ENCODE data around the gene B3GAT1. TPM values are rescaled to one million over a fixed set of nuclear protein-coding genes. Genes with fewer than 3 reads are reported as not detected.

B3GAT1 gene
- total and polyA plus RNA-seq, 2 donors (not counting 1 experiment from before 2014, with no cell fraction given), result under 0.01 TPM; not detected in 1

- no peak overlapping the region for H2AFZ ChIP-seq (ENCODE audit: low read length)
- no peak overlapping the region for H3K27ac ChIP-seq (ENCODE audit: insufficient read depth, low read length)
- H4K20me1 ChIP-seq (ENCODE audit: control insufficient read depth, extremely low read depth, insufficient read depth, low read length), result no peaks in the 10 kb centered on the region
- no peak overlapping the region for H3K4me3 ChIP-seq (replicated peaks in 1 of 4; ENCODE audit: control extremely low read depth in 1 of 4, insufficient read depth in 1 of 4, low read depth in 3 of 4, low read length in 4 of 4)
- no peak overlapping the region for H3K4me2 ChIP-seq (ENCODE audit: extremely low read depth, insufficient read depth, low read length)
- H3K27me3 ChIP-seq (ENCODE audit: control insufficient read depth, insufficient read depth, low read length), result no peaks in the 10 kb centered on the region
- no peaks in the 10 kb centered on the region for H3K36me3 ChIP-seq (ENCODE audit: control insufficient read depth, insufficient read depth, low read length)
- TF ChIP-seq CTCF (conservative IDR thresholded peaks at IDR 0.05 in 1 of 2, IDR thresholded peaks at IDR 0.05 in 1 of 2; ENCODE audit: low read depth in 1 of 2, low read length in 2 of 2) (no peak), EZH2 (IDR thresholded peaks at IDR 0.05; ENCODE audit: low read length, missing control alignments) (no peak)
- H3K4me1 ChIP-seq (ENCODE audit: control insufficient read depth, extremely low read depth, insufficient read depth, low read length), result no peaks in the 10 kb centered on the region
- H3K9ac ChIP-seq (ENCODE audit: insufficient read depth, low read length), result no peak overlapping the region
- DNase-seq (ENCODE audit: low read depth in 2 of 2), result no peak
- no peaks in the 10 kb centered on the region for H3K9me3 ChIP-seq (ENCODE audit: control insufficient read depth, insufficient read depth, low read depth, low read length)
- H3K79me2 ChIP-seq (ENCODE audit: control insufficient read depth, insufficient read depth, low read length), result no peaks in the 10 kb centered on the region
Measured at GRCh38 chr11:134340354-134340964, 71.6 kb downstream of the B3GAT1 start.

- H3K4me3 ChIP-seq (replicated peaks in 1 of 4; ENCODE audit: control extremely low read depth in 1 of 4, insufficient read depth in 1 of 4, low read depth in 3 of 4, low read length in 4 of 4), result no peak overlapping the region
- H4K20me1 ChIP-seq (ENCODE audit: control insufficient read depth, extremely low read depth, insufficient read depth, low read length), result no peaks in the 10 kb centered on the region
- no peak overlapping the region for H3K9ac ChIP-seq (ENCODE audit: insufficient read depth, low read length)
- no peak overlapping the region for H3K27ac ChIP-seq (ENCODE audit: insufficient read depth, low read length)
- no peak overlapping the region for H2AFZ ChIP-seq (ENCODE audit: low read length)
- TF ChIP-seq CTCF (conservative IDR thresholded peaks at IDR 0.05 in 1 of 2, IDR thresholded peaks at IDR 0.05 in 1 of 2; ENCODE audit: low read depth in 1 of 2, low read length in 2 of 2), result no peak
- no peak for TF ChIP-seq EZH2 (IDR thresholded peaks at IDR 0.05; ENCODE audit: low read length, missing control alignments)
- H3K27me3 ChIP-seq (ENCODE audit: control insufficient read depth, insufficient read depth, low read length), result no peaks in the 10 kb centered on the region
- no peaks in the 10 kb centered on the region for H3K9me3 ChIP-seq (ENCODE audit: control insufficient read depth, insufficient read depth, low read depth, low read length)
- no peaks in the 10 kb centered on the region for H3K4me1 ChIP-seq (ENCODE audit: control insufficient read depth, extremely low read depth, insufficient read depth, low read length)
- H3K79me2 ChIP-seq (ENCODE audit: control insufficient read depth, insufficient read depth, low read length), result no peaks in the 10 kb centered on the region
- DNase-seq (ENCODE audit: low read depth in 2 of 2), result no peak
- H3K36me3 ChIP-seq (ENCODE audit: control insufficient read depth, insufficient read depth, low read length), result no peaks in the 10 kb centered on the region
- no peak overlapping the region for H3K4me2 ChIP-seq (ENCODE audit: extremely low read depth, insufficient read depth, low read length)
Measured at GRCh38 chr11:134339756-134340155, 72.3 kb downstream of the B3GAT1 start.

GRCh38 chr11:134338654-134339053 lies 73.4 kb downstream of the B3GAT1 start:
- no peak overlapping the region for H2AFZ ChIP-seq (ENCODE audit: low read length)
- no peaks in the 10 kb centered on the region for H3K79me2 ChIP-seq (ENCODE audit: control insufficient read depth, insufficient read depth, low read length)
- no peak for DNase-seq (ENCODE audit: low read depth in 2 of 2)
- H3K4me1 ChIP-seq (ENCODE audit: control insufficient read depth, extremely low read depth, insufficient read depth, low read length), result no peaks in the 10 kb centered on the region
- no peak for TF ChIP-seq EZH2 (IDR thresholded peaks at IDR 0.05; ENCODE audit: low read length, missing control alignments)
- TF ChIP-seq CTCF (conservative IDR thresholded peaks at IDR 0.05 in 1 of 2, IDR thresholded peaks at IDR 0.05 in 1 of 2; ENCODE audit: low read depth in 1 of 2, low read length in 2 of 2), result no peak
- H3K36me3 ChIP-seq (ENCODE audit: control insufficient read depth, insufficient read depth, low read length), result no peaks in the 10 kb centered on the region
- no peak overlapping the region for H3K4me3 ChIP-seq (replicated peaks in 1 of 4; ENCODE audit: control extremely low read depth in 1 of 4, insufficient read depth in 1 of 4, low read depth in 3 of 4, low read length in 4 of 4)
- no peaks in the 10 kb centered on the region for H3K27me3 ChIP-seq (ENCODE audit: control insufficient read depth, insufficient read depth, low read length)
- H4K20me1 ChIP-seq (ENCODE audit: control insufficient read depth, extremely low read depth, insufficient read depth, low read length), result no peaks in the 10 kb centered on the region
- no peak overlapping the region for H3K27ac ChIP-seq (ENCODE audit: insufficient read depth, low read length)
- H3K4me2 ChIP-seq (ENCODE audit: extremely low read depth, insufficient read depth, low read length), result no peak overlapping the region
- H3K9me3 ChIP-seq (ENCODE audit: control insufficient read depth, insufficient read depth, low read depth, low read length), result no peaks in the 10 kb centered on the region
- no peak overlapping the region for H3K9ac ChIP-seq (ENCODE audit: insufficient read depth, low read length)

Data from fibroblast of lung (primary cell).